ENCODE results near the gene PACSIN1.

PACSIN1 gene

DNA sequence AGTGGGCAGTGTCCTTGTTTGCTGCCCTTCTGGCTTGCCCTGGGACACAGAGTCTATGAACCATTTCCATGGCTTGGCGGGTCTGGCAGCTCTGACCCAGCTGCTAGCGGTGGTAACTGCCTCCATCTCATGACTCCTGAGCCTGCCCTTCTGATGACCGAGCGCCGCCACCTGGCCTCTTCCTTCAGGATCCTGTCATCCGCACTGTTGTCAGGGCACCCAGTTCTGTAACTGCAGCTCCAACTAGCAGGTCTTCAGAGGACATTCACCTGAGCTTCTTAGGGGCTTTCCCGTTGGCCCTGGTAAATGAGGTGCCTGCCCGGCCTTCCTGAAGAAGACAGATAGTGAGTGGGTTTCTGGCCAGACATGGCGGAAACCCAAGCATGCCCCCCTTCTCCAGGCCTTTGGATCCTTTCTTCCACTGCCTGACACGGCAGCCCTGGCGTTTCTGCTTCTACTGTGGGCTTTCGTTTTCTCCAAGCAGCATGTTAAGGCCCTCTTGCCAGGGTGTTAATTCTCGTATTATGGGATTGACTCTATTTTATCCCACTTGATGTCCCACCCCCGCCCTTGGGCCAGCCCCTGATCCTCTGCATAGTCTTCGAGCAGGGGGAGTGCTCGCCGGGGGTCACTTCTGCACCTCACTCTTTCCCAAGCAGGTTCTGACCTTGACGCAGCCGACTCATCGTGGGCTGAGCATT, 24.7 kb downstream of the PACSIN1 start:
- TF ChIP-seq ZNF565 (CRISPR knock-in tag; conservative IDR thresholded peaks at IDR 0.05; ENCODE audit: low read depth) (no peak), SNAI2 (CRISPR knock-in tag; IDR thresholded peaks at IDR 0.05) (no peak), GLIS3 (CRISPR knock-in tag; IDR thresholded peaks at IDR 0.05) (no peak), TCF4 (CRISPR knock-in tag; IDR thresholded peaks at IDR 0.05; ENCODE audit: borderline replicate concordance) (no peak), PATZ1 (CRISPR knock-in tag; IDR thresholded peaks at IDR 0.05; ENCODE audit: borderline replicate concordance) (no peak), ZNF8 (CRISPR knock-in tag; IDR thresholded peaks at IDR 0.05) (no peak), OSR1 (CRISPR knock-in tag; IDR thresholded peaks at IDR 0.05) (no peak), BACH2 (CRISPR knock-in tag; IDR thresholded peaks at IDR 0.05; ENCODE audit: borderline replicate concordance) (no peak), CSDC2 (CRISPR knock-in tag; IDR thresholded peaks at IDR 0.05) (no peak), ZFP30 (CRISPR knock-in tag; IDR thresholded peaks at IDR 0.05) (no peak), RARB (CRISPR knock-in tag; IDR thresholded peaks at IDR 0.05) (no peak), CSRNP3 (CRISPR knock-in tag; IDR thresholded peaks at IDR 0.05) (no peak), ZNF70 (CRISPR knock-in tag; IDR thresholded peaks at IDR 0.05) (no peak), PPARA (CRISPR knock-in tag; IDR thresholded peaks at IDR 0.05; ENCODE audit: borderline replicate concordance) (no peak), TOX (CRISPR knock-in tag; IDR thresholded peaks at IDR 0.05; ENCODE audit: borderline replicate concordance) (no peak), ZFP3 (CRISPR knock-in tag; IDR thresholded peaks at IDR 0.05) (no peak), ISL1 (CRISPR knock-in tag; IDR thresholded peaks at IDR 0.05) (no peak)
- TF ChIP-seq, protein P1, sequence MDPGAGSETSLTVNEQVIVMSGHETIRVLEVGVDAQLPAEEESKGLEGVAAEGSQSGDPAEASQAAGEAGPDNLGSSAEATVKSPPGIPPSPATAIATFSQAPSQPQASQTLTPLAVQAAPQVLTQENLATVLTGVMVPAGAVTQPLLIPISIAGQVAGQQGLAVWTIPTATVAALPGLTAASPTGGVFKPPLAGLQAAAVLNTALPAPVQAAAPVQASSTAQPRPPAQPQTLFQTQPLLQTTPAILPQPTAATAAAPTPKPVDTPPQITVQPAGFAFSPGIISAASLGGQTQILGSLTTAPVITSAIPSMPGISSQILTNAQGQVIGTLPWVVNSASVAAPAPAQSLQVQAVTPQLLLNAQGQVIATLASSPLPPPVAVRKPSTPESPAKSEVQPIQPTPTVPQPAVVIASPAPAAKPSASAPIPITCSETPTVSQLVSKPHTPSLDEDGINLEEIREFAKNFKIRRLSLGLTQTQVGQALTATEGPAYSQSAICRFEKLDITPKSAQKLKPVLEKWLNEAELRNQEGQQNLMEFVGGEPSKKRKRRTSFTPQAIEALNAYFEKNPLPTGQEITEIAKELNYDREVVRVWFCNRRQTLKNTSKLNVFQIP (CRISPR knock-in tag; IDR thresholded peaks at IDR 0.05; ENCODE audit: borderline replicate concordance, low read depth), result no peak
- TF ChIP-seq, protein P2, sequence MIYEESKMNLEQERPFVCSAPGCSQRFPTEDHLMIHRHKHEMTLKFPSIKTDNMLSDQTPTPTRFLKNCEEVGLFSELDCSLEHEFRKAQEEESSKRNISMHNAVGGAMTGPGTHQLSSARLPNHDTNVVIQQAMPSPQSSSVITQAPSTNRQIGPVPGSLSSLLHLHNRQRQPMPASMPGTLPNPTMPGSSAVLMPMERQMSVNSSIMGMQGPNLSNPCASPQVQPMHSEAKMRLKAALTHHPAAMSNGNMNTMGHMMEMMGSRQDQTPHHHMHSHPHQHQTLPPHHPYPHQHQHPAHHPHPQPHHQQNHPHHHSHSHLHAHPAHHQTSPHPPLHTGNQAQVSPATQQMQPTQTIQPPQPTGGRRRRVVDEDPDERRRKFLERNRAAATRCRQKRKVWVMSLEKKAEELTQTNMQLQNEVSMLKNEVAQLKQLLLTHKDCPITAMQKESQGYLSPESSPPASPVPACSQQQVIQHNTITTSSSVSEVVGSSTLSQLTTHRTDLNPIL (CRISPR knock-in tag; IDR thresholded peaks at IDR 0.05; ENCODE audit: low read depth), result no peak
- TF ChIP-seq, protein P3, sequence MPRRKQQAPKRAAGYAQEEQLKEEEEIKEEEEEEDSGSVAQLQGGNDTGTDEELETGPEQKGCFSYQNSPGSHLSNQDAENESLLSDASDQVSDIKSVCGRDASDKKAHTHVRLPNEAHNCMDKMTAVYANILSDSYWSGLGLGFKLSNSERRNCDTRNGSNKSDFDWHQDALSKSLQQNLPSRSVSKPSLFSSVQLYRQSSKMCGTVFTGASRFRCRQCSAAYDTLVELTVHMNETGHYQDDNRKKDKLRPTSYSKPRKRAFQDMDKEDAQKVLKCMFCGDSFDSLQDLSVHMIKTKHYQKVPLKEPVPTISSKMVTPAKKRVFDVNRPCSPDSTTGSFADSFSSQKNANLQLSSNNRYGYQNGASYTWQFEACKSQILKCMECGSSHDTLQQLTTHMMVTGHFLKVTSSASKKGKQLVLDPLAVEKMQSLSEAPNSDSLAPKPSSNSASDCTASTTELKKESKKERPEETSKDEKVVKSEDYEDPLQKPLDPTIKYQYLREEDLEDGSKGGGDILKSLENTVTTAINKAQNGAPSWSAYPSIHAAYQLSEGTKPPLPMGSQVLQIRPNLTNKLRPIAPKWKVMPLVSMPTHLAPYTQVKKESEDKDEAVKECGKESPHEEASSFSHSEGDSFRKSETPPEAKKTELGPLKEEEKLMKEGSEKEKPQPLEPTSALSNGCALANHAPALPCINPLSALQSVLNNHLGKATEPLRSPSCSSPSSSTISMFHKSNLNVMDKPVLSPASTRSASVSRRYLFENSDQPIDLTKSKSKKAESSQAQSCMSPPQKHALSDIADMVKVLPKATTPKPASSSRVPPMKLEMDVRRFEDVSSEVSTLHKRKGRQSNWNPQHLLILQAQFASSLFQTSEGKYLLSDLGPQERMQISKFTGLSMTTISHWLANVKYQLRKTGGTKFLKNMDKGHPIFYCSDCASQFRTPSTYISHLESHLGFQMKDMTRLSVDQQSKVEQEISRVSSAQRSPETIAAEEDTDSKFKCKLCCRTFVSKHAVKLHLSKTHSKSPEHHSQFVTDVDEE (CRISPR knock-in tag; IDR thresholded peaks at IDR 0.05), result no peak
- no peak for ATAC-seq

- no peak; the same call in 2 of the 3 replicates for ATAC-seq
- no peak for TF ChIP-seq ZFP30 (CRISPR knock-in tag; IDR thresholded peaks at IDR 0.05)
- TF ChIP-seq OSR1 (CRISPR knock-in tag; IDR thresholded peaks at IDR 0.05), result no peak
- TF ChIP-seq ARNTL (CRISPR knock-in tag; IDR thresholded peaks at IDR 0.05; ENCODE audit: borderline replicate concordance, low read depth), result no peak
- no peak for TF ChIP-seq ZNF565 (CRISPR knock-in tag; conservative IDR thresholded peaks at IDR 0.05; ENCODE audit: low read depth)
- TF ChIP-seq ZFP3 (CRISPR knock-in tag; IDR thresholded peaks at IDR 0.05), result no peak
- TF ChIP-seq, protein P2 (CRISPR knock-in tag; IDR thresholded peaks at IDR 0.05; ENCODE audit: low read depth), result no peak
- TF ChIP-seq ZC3H10 (CRISPR knock-in tag; IDR thresholded peaks at IDR 0.05), result no peak
- no peak for TF ChIP-seq BACH2 (CRISPR knock-in tag; IDR thresholded peaks at IDR 0.05; ENCODE audit: borderline replicate concordance)
- TF ChIP-seq ZNF8 (CRISPR knock-in tag; IDR thresholded peaks at IDR 0.05), result no peak
- TF ChIP-seq SNAI2 (CRISPR knock-in tag; IDR thresholded peaks at IDR 0.05), result no peak
- no peak for TF ChIP-seq CSRNP3 (CRISPR knock-in tag; IDR thresholded peaks at IDR 0.05)
- TF ChIP-seq ISL1 (CRISPR knock-in tag; IDR thresholded peaks at IDR 0.05), result no peak
- TF ChIP-seq, protein P3 (CRISPR knock-in tag; IDR thresholded peaks at IDR 0.05), result no peak
- no peak for TF ChIP-seq CSDC2 (CRISPR knock-in tag; IDR thresholded peaks at IDR 0.05)
- no peak for TF ChIP-seq TOX (CRISPR knock-in tag; IDR thresholded peaks at IDR 0.05; ENCODE audit: borderline replicate concordance)
- no peak for TF ChIP-seq RARB (CRISPR knock-in tag; IDR thresholded peaks at IDR 0.05)
- no peak for TF ChIP-seq ESRRG (CRISPR knock-in tag; IDR thresholded peaks at IDR 0.05)
Observed at GRCh38 chr6:34491091-34491430, 25.2 kb downstream of the PACSIN1 start.

All from SK-N-SH treated with all-trans-retinoic acid at 6 μM for 48 hours (cell line).